ENCODE data around the gene CNRIP1. TPM values are rescaled to one million over a fixed set of nuclear protein-coding genes. Genes with fewer than 3 reads are reported as not detected.

CNRIP1 gene
- polyA plus RNA-seq, 2 of the 4 experiments (the other 2 are of a cell fraction): 0.93 to 2.9 TPM

- no peak for TF ChIP-seq ATOH8 (CRISPR knock-in tag; IDR thresholded peaks at IDR 0.05; ENCODE audit: low read depth)
- no peak for TF ChIP-seq CTCF (IDR thresholded peaks at IDR 0.05)
- TF ChIP-seq TFCP2L1 (CRISPR knock-in tag; IDR thresholded peaks at IDR 0.05): no peak
- TF ChIP-seq MAX (IDR thresholded peaks at IDR 0.05): no peak
- TF ChIP-seq BHLHE40 (IDR thresholded peaks at IDR 0.05; ENCODE audit: low read depth, low read length): no peak
These were observed 25.6 kb downstream of the CNRIP1 start (continued) for GRCh38 chr2:68294187-68294586.

- DNase-seq (ENCODE audit: low read depth in 1 of 2, low spot score in 1 of 2): no peak
- ATAC-seq: no peak
- CTCF ChIA-PET: interaction anchor here (0.7 to 9.3 kb wide), 8 partner anchors 9 to 262 kb away, joined by 3 to 82 read pairs (median 4); no protein-coding TSS in a partner anchor
- FAIRE-seq: no peak
- no peak overlapping the region for H3K4me2 ChIP-seq
- no peak overlapping the region for H3K4me3 ChIP-seq
- TF ChIP-seq FOSL2 (IDR thresholded peaks at IDR 0.05) (no peak), FOSL2 (CRISPR knock-in tag; IDR thresholded peaks at IDR 0.05) (no peak), CHD4 (IDR thresholded peaks at IDR 0.05; ENCODE audit: borderline replicate concordance) (no peak), CBX2 (IDR thresholded peaks at IDR 0.05; ENCODE audit: borderline replicate concordance, low read depth) (no peak), ELK1 (IDR thresholded peaks at IDR 0.05; ENCODE audit: low read depth, low read length) (no peak), KDM1A (IDR thresholded peaks at IDR 0.05; ENCODE audit: low read depth) (no peak), ZFP36 (IDR thresholded peaks at IDR 0.05; ENCODE audit: borderline replicate concordance, partially characterized antibody) (no peak), RCOR1 (IDR thresholded peaks at IDR 0.05; ENCODE audit: low read depth, low read length) (no peak), BCL3 (IDR thresholded peaks at IDR 0.05) (no peak), HDAC2 (IDR thresholded peaks at IDR 0.05) (no peak), MAZ (IDR thresholded peaks at IDR 0.05; ENCODE audit: borderline replicate concordance, low read depth, low read length) (no peak), JUNB (IDR thresholded peaks at IDR 0.05) (no peak), RFX5 (IDR thresholded peaks at IDR 0.05) (no peak), HMGXB4 (CRISPR knock-in tag; IDR thresholded peaks at IDR 0.05; ENCODE audit: borderline replicate concordance) (no peak), BHLHE40 (IDR thresholded peaks at IDR 0.05; ENCODE audit: low read depth, low read length) (no peak), NR3C1 (IDR thresholded peaks at IDR 0.05) (no peak), GATA3 (IDR thresholded peaks at IDR 0.05; ENCODE audit: borderline replicate concordance) (no peak), PBX3 (IDR thresholded peaks at IDR 0.05) (no peak), ESRRA (IDR thresholded peaks at IDR 0.05; ENCODE audit: borderline replicate concordance, low read length) (no peak), HES2 (IDR thresholded peaks at IDR 0.05) (no peak)
- POLR2A ChIA-PET: no interaction called here
- no peaks in the 10 kb centered on the region for H3K4me1 ChIP-seq
- 54% methylated on average over 6 of the region's 6 CpGs for WGBS (ENCODE audit: missing lambda C conversion rate)
- H3K27ac ChIP-seq: no peak overlapping the region
- no peaks in the 10 kb centered on the region for H3K9me3 ChIP-seq
These were observed 26.0 kb downstream of the CNRIP1 start for GRCh38 chr2:68293755-68294154.

All from A549 (cell line).